HG03342 (cell line): ENCODE data around the gene NMNAT2.

Experiments used
- ATAC-seq: cut with Tn5 transposase; IDR thresholded peaks from one replicate; pipeline ENCODE4 v1.9.1; 2021; ENCODE audit warnings: mild to moderate bottlenecking, moderate library complexity; ENCODE audit not compliant: unreplicated experiment

The NMNAT2 gene

GRCh38 chr1:183272390-183272848, 145.8 kb downstream of the NMNAT2 start:
- ATAC-seq: no peak

GRCh38 chr1:183270541-183271141, 147.5 kb downstream of the NMNAT2 start:
- ATAC-seq: no peak

- no peak for ATAC-seq
Measured at GRCh38 chr1:183267646-183268431, 150.3 kb downstream of the NMNAT2 start.

GRCh38 chr1:183263886-183264602, 154.1 kb downstream of the NMNAT2 start:
- ATAC-seq: no peak

GRCh38 chr1:183262628-183263200, 155.5 kb downstream of the NMNAT2 start:
- ATAC-seq: no peak

- no peak for ATAC-seq
Measured at GRCh38 chr1:183259924-183260323, 158.3 kb downstream of the NMNAT2 start.

GRCh38 chr1:183255073-183255472, 163.1 kb downstream of the NMNAT2 start:
- ATAC-seq: no peak

GRCh38 chr1:183251959-183252450, 166.2 kb downstream of the NMNAT2 start:
- no peak for ATAC-seq

DNA sequence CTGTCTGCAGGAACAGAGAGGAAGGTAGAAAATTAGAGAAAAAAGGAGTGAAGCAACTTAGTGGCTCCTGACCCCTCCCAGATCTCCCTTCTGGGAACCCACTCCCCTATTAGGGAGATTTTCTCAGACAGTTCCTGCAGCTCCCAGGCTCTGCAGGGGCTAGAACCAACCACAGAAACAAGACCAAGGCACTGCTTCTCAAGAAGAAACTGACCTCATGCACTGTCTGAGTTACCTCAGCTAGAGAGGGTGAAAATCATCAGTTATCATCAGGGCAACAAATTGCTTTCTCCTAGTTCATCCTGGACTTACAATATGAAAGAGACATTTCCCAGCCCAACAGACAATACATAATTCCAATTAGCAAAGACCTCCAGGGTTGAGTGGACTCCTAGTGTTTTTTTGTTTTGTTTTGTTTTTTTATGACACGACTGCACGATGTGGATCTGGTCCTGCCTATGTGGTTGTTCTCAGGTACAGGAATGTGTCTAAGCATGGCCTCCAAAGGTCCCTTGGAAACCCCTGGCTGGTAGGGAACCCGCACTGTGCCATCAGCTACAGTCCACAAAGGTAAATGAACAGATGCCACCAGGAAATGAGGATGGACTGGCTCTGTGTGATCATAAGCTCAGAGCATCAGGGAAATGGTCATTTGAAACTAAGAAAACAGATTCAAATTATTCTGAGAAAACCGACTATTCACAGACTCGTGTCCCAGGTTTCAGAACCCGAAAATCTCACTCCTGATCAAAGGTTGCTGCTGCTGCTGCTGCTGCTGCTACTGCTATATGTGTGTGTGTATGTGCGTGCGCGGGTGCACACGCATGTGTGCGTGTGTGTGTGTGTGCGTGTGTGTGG, 166.8 kb downstream of the NMNAT2 start:
- ATAC-seq: no peak

- no peak for ATAC-seq
Measured at GRCh38 chr1:183249941-183250452, 168.2 kb downstream of the NMNAT2 start.

- ATAC-seq: no peak
Measured at GRCh38 chr1:183248989-183249691, 169.0 kb downstream of the NMNAT2 start.

- ATAC-seq: no peak
Measured at GRCh38 chr1:183247931-183248330, 170.2 kb downstream of the NMNAT2 start.

DNA sequence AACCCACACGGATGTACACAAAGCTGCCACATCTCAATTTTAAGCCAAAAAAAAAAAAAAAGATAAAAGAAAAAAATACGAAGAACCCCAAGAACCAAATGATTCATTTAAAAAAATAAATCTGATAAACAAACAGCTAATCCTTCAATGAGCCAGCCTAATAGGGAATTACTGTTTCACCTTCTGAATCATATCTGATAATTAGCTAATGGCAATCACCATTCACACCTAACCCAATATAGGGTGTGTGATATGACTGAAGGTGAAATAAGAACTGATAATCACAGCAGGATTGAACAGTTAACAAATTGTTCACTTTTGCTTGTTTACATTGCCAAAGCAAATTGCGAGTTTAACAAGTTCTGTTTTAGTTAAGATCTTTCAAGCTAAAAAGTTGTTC, 170.7 kb downstream of the NMNAT2 start:
- ATAC-seq: no peak

- ATAC-seq: no peak
Measured at GRCh38 chr1:183247066-183247465, 171.1 kb downstream of the NMNAT2 start.

DNA sequence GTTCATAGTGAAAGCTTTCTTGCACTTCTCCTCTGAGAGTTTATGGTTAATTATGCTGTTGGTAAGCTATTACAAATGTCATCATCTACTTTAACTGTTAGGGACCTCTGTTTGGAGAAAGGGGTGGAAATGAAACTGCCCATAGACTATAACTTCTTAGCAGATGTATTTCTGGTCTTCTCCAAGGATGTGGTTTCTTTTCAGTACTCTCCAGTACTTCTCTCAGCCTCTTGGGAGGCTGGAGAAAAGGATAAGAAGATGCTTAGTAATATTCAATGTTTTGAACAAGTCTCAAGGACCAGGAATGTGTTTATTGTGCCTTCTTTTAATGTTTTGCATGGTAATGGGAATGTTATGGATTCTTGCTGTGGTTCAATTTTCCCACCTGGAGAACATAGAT, 171.7 kb downstream of the NMNAT2 start:
- ATAC-seq: no peak

DNA sequence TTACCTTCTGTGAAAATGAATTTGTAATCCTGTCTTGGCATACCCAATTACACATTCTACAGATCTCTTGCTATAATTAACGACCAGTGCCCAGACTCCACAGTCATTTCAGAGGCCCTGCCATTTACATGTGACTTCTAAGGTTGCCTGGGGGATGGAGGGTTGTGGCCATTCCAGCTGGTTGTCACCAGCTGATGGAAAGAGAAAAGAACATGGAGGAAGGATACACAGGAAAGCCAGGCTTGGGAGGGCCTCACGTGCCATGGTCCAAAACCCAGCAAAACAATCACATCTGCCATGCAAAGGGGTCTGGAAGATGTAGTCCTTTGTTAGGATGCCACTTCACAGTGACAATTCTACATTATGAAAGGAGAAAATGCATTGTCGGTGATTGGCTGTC, 172.8 kb downstream of the NMNAT2 start:
- ATAC-seq: no peak

DNA sequence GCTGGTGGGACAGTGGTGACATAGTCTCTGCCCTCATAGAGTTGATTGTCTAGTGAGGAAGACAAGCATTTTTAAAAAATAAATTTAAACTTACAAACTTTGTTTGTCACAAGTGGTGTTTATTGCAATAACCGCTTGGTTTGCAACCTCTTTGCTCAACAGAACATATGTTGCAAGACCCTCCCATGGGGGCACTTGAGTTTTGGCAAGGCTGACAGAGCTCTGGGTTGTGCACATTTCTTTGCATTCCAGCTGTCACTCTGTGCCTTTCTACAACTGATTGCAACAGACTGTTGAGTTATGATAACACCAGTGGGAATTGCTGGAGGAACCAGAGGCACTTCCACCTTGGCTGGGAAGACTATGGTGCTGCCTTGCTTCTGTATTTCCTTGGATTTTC, 173.7 kb downstream of the NMNAT2 start:
- no peak for ATAC-seq

GRCh38 chr1:183243161-183244050, 174.8 kb downstream of the NMNAT2 start:
- ATAC-seq: no peak

GRCh38 chr1:183242556-183242955, 175.6 kb downstream of the NMNAT2 start:
- ATAC-seq: no peak
